Immature natural killer cell (primary cell): ENCODE measurements around the gene SYTL5. TPM values are rescaled to one million over a fixed set of nuclear protein-coding genes. Genes with fewer than 3 reads are reported as not detected.

Experiments used
- DNase-seq, 3 donors: peaks; one replicate each; pipeline ENCODE4 v3.0.0; 2022; ENCODE audit warnings: mixed read lengths in 1 of 3
- H3K27ac Mint-ChIP-seq, 6 donors: one replicate each; pipeline ENCODE4 v1.8.0; 2020; ENCODE audit warnings: mixed read lengths in 6 of 6, mild to moderate bottlenecking in 5 of 6, inconsistent platforms in 4 of 6, moderate library complexity in 3 of 6
- H3K27me3 Mint-ChIP-seq, 3 donors: one replicate each; pipeline ENCODE4 v1.8.0; 2020 to 2021; ENCODE audit warnings: low read depth in 3 of 3, mild to moderate bottlenecking in 3 of 3, mixed read lengths in 3 of 3, moderate library complexity in 3 of 3, inconsistent platforms in 1 of 3
- H3K36me3 Mint-ChIP-seq, 3 donors: one replicate each; pipeline ENCODE4 v1.8.0; 2020; ENCODE audit warnings: mixed read lengths in 3 of 3, inconsistent platforms in 2 of 3, mild to moderate bottlenecking in 2 of 3
- H3K4me1 Mint-ChIP-seq, 2 donors: one replicate each; pipeline ENCODE4 v1.8.0; 2020; ENCODE audit warnings: inconsistent platforms in 2 of 2, mild to moderate bottlenecking in 2 of 2, mixed read lengths in 2 of 2, moderate library complexity in 1 of 2
- H3K4me3 Mint-ChIP-seq, 5 donors: one replicate each; pipeline ENCODE4 v1.8.0; 2020; ENCODE audit warnings: mild to moderate bottlenecking in 5 of 5, mixed read lengths in 5 of 5, inconsistent platforms in 3 of 5, moderate library complexity in 3 of 5
- H3K9me3 Mint-ChIP-seq, 6 donors: one replicate each; pipeline ENCODE4 v1.8.0; 2020; ENCODE audit warnings: mild to moderate bottlenecking in 6 of 6, mixed read lengths in 6 of 6, inconsistent platforms in 4 of 6, moderate library complexity in 3 of 6
- polyA plus RNA-seq, 3 donors: library from polyadenylated mRNA; unstranded; fragments of 300-500 nt; fragmentation: Illumina TruSeq; gene quantifications; one replicate each; pipeline ENCODE4 v1.2.3, GENCODE V29; 2021

Gene SYTL5
- polyA plus RNA-seq, 3 donors from 2014 or later, result not detected

GRCh38 chrX:38085813-38086212 lies 79.5 kb downstream of the SYTL5 start:
- H3K4me3 Mint-ChIP-seq, result no peak overlapping the region
- peaks cover 0 to 2% (median 0%) of the 10 kb centered on the region in 6 donors for H3K9me3 Mint-ChIP-seq
- H3K4me1 Mint-ChIP-seq, result no peaks in the 10 kb centered on the region
- no peaks in the 10 kb centered on the region for H3K36me3 Mint-ChIP-seq
- peaks cover 0 to 5% (median 0%) of the 10 kb centered on the region in 3 donors for H3K27me3 Mint-ChIP-seq
- no peak for DNase-seq
- no peak overlapping the region for H3K27ac Mint-ChIP-seq

- H3K27ac Mint-ChIP-seq, result no peak overlapping the region
- no peak overlapping the region for H3K4me3 Mint-ChIP-seq
- H3K27me3 Mint-ChIP-seq, result peaks cover 0 to 8% (median 0%) of the 10 kb centered on the region in 3 donors
- H3K9me3 Mint-ChIP-seq, result peaks cover 0 to 2% (median 0%) of the 10 kb centered on the region in 6 donors
- H3K36me3 Mint-ChIP-seq, result no peaks in the 10 kb centered on the region
- no peaks in the 10 kb centered on the region for H3K4me1 Mint-ChIP-seq
- no peak for DNase-seq
Observed at GRCh38 chrX:38086451-38087215, 80.3 kb downstream of the SYTL5 start.

DNA sequence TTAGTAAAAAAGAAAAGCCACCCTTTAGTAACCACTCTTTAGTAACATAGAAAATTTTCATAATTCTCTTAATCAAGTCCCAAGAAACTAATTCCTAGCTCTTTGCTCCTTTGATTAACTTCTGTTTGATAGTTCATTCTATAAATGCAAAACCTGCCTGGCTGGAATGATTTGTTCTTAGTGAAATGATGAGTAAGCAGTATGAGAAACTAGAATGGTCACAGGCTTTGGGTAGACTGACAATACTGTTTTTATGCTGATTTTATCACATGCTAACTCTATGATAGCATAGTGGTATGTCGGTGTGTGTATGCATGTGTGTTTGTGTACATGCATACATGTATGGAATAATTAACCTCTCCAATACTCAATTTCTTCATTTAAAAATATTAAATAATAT lies 81.2 kb downstream of the SYTL5 start:
- no peak for DNase-seq
- H3K27me3 Mint-ChIP-seq, result peaks cover 0 to 8% (median 0%) of the 10 kb centered on the region in 3 donors
- no peaks in the 10 kb centered on the region for H3K4me1 Mint-ChIP-seq
- H3K36me3 Mint-ChIP-seq, result no peaks in the 10 kb centered on the region
- H3K9me3 Mint-ChIP-seq, result peaks cover 0 to 2% (median 0%) of the 10 kb centered on the region in 6 donors
- H3K27ac Mint-ChIP-seq, result no peak overlapping the region
- no peak overlapping the region for H3K4me3 Mint-ChIP-seq

DNA sequence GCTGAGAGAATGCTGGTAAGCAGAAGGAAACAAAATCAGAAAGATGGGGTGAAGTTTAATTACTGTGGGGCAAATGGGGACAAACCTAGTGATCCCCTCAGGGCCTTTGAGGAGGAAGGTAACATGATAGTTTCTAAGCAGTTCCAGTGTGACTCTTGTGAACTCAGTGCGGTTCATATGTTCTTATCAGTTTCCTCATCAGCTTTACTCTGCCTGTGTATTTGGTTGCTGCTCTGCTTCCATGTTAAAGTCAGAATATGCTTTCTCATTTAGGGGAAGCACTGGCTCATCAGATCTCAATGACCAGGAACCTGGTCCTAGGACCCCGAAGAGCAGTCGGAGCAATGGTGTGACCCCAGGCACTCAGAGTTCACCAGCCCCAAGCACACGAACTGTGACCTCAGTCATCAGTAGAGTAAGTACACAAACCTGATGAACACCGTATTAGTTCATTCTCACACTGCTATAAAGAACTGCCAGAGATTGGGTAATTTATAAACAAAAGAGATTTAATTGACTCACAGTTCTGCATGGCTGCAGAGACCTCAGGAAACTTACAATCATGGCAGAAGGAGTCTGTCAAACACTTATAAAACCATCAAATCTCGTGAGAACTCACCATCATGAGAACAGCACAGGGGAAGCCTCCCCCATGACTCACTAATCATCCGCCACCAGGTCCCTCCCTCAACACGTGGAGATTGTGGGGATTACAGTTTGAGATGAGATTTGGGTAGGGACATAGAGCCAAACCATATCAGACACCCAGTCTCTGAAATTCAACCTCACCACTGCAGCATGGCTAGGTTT lies 83.0 kb downstream of the SYTL5 start:
- no peaks in the 10 kb centered on the region for H3K4me1 Mint-ChIP-seq
- peaks cover 0 to 10% (median 0%) of the 10 kb centered on the region in 3 donors for H3K27me3 Mint-ChIP-seq
- peaks cover 0 to 2% (median 0%) of the 10 kb centered on the region in 6 donors for H3K9me3 Mint-ChIP-seq
- H3K27ac Mint-ChIP-seq, result no peak overlapping the region
- no peak overlapping the region for H3K4me3 Mint-ChIP-seq
- no peaks in the 10 kb centered on the region for H3K36me3 Mint-ChIP-seq
- DNase-seq, result no peak

GRCh38 chrX:38095971-38096529 lies 89.7 kb downstream of the SYTL5 start:
- Mint-ChIP-seq H3K4me1 (no peaks in the 10 kb centered on the region), H3K9me3 (peaks cover 0 to 14% (median 6%) of the 10 kb centered on the region in 6 donors), H3K36me3 (no peaks in the 10 kb centered on the region), H3K27me3 (peaks cover 0 to 7% (median 0%) of the 10 kb centered on the region in 3 donors), H3K27ac (peak overlapping the region in 2 of 6 donors; percentile 23 to 47), H3K4me3 (peak overlapping the region in 2 of 5 donors; percentile 2 to 49)
- no peak for DNase-seq

GRCh38 chrX:38099688-38100087 lies 93.3 kb downstream of the SYTL5 start:
- peaks cover 0 to 14% (median 6%) of the 10 kb centered on the region in 6 donors for H3K9me3 Mint-ChIP-seq
- H3K27ac Mint-ChIP-seq, result no peak overlapping the region
- no peak overlapping the region for H3K4me3 Mint-ChIP-seq
- no peaks in the 10 kb centered on the region for H3K36me3 Mint-ChIP-seq
- DNase-seq, result no peak
- peaks cover 6 to 22% of the 10 kb centered on the region in 2 donors for H3K4me1 Mint-ChIP-seq
- H3K27me3 Mint-ChIP-seq, result peaks cover 0 to 4% (median 0%) of the 10 kb centered on the region in 3 donors

GRCh38 chrX:38102240-38102639 lies 95.9 kb downstream of the SYTL5 start:
- Mint-ChIP-seq H3K27ac (no peak overlapping the region), H3K9me3 (peaks cover 0 to 14% (median 5%) of the 10 kb centered on the region in 6 donors), H3K36me3 (no peaks in the 10 kb centered on the region), H3K4me3 (no peak overlapping the region), H3K27me3 (no peaks in the 10 kb centered on the region), H3K4me1 (peaks cover 6 to 28% of the 10 kb centered on the region in 2 donors)
- no peak for DNase-seq

DNA sequence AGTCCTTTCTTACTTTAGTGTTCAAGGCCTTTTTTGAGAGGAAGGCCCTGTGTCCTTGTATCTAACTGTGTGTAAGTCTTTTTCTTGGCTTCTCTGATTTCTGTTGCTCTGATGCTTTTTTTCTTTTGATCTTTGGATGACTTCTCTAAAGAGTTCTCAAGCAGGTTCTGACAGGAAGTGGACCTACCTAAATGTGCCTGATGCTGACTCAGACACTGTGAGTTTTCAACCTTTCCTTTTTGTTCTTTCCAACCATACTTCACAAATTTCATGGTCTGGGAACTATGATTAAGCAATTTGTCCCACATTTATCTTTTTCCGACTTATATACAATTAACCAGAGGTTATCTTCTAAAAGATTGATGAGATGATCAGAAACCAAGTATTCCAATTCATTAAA lies 96.5 kb downstream of the SYTL5 start:
- DNase-seq, result no peak
- H3K27ac Mint-ChIP-seq, result no peak overlapping the region

GRCh38 chrX:38103857-38104812 lies 97.8 kb downstream of the SYTL5 start:
- peak in 1 of 3 donors; percentile 14 for DNase-seq
- peaks cover 0 to 5% (median 2%) of the 10 kb centered on the region in 6 donors for H3K9me3 Mint-ChIP-seq
- H3K27ac Mint-ChIP-seq, result peak overlapping the region in 5 of 6 donors; percentile 18 to 63 (median 40)
- H3K4me3 Mint-ChIP-seq, result peak overlapping the region in 2 of 5 donors; percentile 23 to 49
- H3K4me1 Mint-ChIP-seq, result peaks cover 6 to 28% of the 10 kb centered on the region in 2 donors
- no peaks in the 10 kb centered on the region for H3K27me3 Mint-ChIP-seq
- H3K36me3 Mint-ChIP-seq, result no peaks in the 10 kb centered on the region

More for the DNA sequence above, 96.5 kb downstream of the SYTL5 start:
- Mint-ChIP-seq H3K9me3 (peaks cover 0 to 14% (median 5%) of the 10 kb centered on the region in 6 donors), H3K27me3 (no peaks in the 10 kb centered on the region), H3K4me3 (no peak overlapping the region), H3K36me3 (no peaks in the 10 kb centered on the region), H3K4me1 (peaks cover 6 to 28% of the 10 kb centered on the region in 2 donors)

DNA sequence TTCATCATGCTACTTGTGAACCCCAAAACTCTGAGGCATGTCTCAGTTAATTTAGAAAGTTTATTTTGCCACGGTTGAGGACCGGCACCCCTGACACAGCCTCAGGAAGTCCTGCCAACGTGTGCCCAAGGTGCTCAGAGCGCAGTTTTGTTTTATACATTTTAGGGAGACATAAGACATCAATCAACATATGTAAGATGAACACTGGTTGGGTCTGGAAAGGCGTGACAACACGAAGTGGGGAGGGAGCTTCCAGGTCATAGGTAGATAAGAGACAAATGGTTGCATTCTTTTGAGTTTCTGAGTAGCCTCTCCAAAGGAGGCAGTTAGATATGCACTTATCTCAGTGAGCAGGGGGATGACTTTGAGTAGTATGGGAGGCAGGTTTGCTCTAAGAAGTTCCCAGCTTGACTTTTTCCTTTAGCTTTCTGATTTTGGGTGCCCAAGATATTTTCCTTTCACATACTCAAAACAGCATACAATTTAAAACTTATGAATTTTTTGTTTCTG lies 98.9 kb downstream of the SYTL5 start:
- no peak for DNase-seq
- Mint-ChIP-seq H3K27me3 (no peaks in the 10 kb centered on the region), H3K4me3 (no peak overlapping the region), H3K9me3 (peaks cover 0 to 4% (median 0%) of the 10 kb centered on the region in 6 donors), H3K4me1 (peaks cover 6 to 28% of the 10 kb centered on the region in 2 donors), H3K27ac (no peak overlapping the region), H3K36me3 (no peaks in the 10 kb centered on the region)

GRCh38 chrX:38106991-38107655 lies 100.8 kb downstream of the SYTL5 start:
- H3K36me3 Mint-ChIP-seq, result no peaks in the 10 kb centered on the region
- H3K27me3 Mint-ChIP-seq, result peaks cover 0 to under 1% (median 0%) of the 10 kb centered on the region in 3 donors
- H3K4me3 Mint-ChIP-seq, result no peak overlapping the region
- peaks cover 6 to 28% of the 10 kb centered on the region in 2 donors for H3K4me1 Mint-ChIP-seq
- H3K9me3 Mint-ChIP-seq, result peaks cover 0 to 2% (median 0%) of the 10 kb centered on the region in 6 donors
- DNase-seq, result no peak
- no peak overlapping the region for H3K27ac Mint-ChIP-seq

DNA sequence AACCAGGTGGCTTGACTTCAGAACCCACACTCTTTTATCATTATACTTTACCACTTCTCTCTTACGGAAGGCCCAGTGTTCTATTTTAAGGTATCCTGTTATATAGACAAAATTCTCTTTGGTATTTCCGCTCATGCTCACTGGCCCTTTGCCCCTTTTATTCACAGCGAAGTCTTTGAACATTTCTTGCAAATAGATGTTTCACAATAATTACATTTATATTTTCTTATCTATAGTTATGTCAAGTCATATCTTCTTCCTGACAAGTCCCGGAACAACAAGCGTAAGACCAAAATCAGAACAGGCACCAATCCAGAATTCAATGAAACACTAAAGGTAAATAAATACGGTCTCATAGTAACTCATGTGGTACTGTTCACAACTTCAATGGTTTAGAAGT lies 102.0 kb downstream of the SYTL5 start:
- no peak for DNase-seq
- H3K4me1 Mint-ChIP-seq, result peaks cover 6 to 19% of the 10 kb centered on the region in 2 donors
- H3K9me3 Mint-ChIP-seq, result peaks cover 0 to 2% (median 0%) of the 10 kb centered on the region in 6 donors
- H3K4me3 Mint-ChIP-seq, result no peak overlapping the region
- no peaks in the 10 kb centered on the region for H3K36me3 Mint-ChIP-seq
- no peak overlapping the region for H3K27ac Mint-ChIP-seq
- H3K27me3 Mint-ChIP-seq, result peaks cover 0 to 5% (median 0%) of the 10 kb centered on the region in 3 donors
